Activated CD4-positive, CD25-positive, alpha-beta regulatory T cell treated with anti-CD3 and anti-CD28 coated beads, Interleukin-2, amount 50 U/mL, for 24 hours (primary cell): ENCODE results near the gene PVRIG.
"Not testable (repeated sequence)": the region's sequence is repeated elsewhere in the genome, so short reads cannot be mapped to it uniquely, and the experiment has no call there.

Experiments
- ATAC-seq, 2 donors: fragments of 150-1000 bp; cut with Tn5 transposase; one replicate each; pipeline ENCODE4 v1.10.0; 2021; ENCODE audit warnings: mild to moderate bottlenecking in 1 of 2, moderate library complexity in 1 of 2

PVRIG gene

GRCh38 chr7:100219801-100220585 is at the start of gene PVRIG:
Gene PVRIG, plus strand, starts transcription at chr7:100219949. Its CDS starts 22 bp downstream, at chr7:100219971.
- ATAC-seq = not testable (repeated sequence)

DNA sequence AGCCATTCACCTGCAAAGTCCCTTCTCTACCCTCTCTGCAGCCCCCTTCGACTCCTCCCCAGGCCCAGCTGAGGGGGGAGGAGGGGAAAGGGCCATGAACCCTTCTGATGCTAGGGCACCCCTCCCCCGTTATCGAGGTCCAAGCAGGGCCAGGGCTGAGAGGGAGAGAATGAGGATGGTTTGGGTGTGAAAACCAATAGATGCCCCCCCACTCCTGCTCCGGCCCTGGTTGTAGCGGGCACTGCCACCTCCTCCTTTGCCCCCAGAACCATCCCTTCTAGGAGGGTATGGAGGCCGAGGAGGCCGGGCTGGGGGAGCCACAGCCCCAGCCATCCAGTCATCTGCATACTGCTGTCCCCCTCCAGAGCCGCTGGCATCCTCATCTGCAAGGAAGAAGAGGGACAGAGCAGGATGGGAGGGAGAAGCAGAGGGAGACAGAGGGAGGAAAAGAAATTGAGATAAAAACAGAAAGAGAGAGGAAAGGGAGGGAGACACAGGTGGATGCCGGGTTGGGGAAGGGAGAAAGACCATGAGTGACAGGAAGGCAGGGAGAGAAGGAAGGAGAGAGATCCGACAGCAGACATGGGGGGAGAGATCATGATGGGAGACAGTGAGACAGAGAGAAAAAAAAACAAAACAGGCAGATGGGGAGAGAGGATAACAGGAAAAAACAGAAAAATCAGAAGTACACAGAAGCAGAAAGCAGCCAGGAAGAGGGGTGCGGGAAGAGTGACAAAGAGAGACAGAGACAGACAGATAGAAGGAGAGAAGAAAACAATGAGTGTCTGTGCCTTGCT is 49.5 kb upstream of the PVRIG start:
- ATAC-seq = no peak

- ATAC-seq = peak in 1 of 2 donors; percentile 15
Measured at GRCh38 chr7:100171087-100171681, 48.6 kb upstream of the PVRIG start.

DNA sequence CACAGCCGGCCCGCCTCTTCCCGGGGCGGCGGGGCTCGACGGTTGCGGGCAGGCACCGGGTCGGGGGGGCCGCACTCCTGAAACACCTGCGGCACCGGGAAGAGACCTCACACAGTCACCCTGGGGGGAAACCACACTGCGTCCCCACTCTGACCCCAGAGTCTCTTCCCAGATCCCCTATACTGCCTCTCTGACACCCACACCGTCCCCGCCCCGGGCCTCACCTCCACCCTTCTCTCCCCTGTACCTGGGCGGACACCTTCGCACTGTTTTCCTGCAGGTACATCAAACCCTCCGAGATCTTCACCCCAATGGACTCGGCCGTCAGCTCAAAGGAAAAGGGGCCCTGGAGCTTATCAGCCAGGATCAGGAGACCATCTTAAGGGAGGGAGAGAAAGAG is 47.9 kb upstream of the PVRIG start:
- ATAC-seq = no peak

GRCh38 chr7:100173806-100174495 is 45.8 kb upstream of the PVRIG start:
- no peak for ATAC-seq

DNA sequence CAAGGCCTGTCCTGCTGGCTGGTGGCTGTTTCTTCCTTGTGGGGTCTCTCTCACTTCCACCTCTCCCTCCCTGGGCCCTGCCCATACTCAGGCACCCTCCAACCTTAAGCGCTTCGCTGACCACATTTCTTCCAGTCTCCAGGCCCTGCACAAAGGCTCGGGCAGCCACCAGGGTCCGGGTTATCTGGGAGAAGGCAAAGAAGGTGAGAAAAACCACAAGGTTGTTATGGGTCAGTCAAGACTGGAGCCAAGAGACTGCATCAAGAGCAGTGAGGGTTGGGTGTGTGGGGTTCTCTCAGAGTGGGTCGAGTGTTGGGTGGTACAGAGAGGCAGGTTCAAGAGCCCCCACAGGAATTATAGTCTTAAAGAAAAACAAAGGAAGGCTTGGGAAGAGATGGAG is 45.2 kb upstream of the PVRIG start:
- ATAC-seq = no peak

DNA sequence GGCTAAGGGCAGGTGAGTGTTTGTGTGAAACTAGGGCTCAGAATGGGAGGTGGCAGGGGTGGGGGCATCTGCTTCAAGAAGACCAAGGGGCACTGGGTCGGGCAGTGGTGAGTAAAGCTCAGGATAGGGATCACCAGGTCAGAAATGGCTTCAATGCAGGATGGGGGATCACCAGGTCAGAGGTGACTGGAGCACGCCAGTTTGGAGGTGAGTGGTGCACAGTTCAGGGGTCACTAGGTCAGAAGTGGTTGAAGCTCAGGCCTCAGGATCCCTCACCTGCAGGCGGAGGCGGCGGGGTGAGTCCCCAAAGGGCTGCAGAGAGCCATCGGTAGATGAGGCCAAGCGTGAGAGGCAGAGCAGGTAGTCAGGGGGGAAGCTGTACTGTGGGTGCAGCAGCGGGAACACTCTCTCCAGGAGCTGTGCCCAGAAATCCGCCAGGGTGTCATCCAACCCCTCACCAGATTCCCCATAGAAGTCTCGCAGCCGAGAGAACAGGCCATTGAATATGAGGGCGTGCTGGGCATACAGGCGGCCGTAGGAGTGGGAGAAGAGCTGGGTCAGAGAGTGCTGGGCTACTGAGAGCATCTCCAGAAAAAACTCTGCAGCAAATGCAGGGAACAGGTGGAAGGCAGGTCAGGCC is 44.3 kb upstream of the PVRIG start:
- no peak for ATAC-seq

DNA sequence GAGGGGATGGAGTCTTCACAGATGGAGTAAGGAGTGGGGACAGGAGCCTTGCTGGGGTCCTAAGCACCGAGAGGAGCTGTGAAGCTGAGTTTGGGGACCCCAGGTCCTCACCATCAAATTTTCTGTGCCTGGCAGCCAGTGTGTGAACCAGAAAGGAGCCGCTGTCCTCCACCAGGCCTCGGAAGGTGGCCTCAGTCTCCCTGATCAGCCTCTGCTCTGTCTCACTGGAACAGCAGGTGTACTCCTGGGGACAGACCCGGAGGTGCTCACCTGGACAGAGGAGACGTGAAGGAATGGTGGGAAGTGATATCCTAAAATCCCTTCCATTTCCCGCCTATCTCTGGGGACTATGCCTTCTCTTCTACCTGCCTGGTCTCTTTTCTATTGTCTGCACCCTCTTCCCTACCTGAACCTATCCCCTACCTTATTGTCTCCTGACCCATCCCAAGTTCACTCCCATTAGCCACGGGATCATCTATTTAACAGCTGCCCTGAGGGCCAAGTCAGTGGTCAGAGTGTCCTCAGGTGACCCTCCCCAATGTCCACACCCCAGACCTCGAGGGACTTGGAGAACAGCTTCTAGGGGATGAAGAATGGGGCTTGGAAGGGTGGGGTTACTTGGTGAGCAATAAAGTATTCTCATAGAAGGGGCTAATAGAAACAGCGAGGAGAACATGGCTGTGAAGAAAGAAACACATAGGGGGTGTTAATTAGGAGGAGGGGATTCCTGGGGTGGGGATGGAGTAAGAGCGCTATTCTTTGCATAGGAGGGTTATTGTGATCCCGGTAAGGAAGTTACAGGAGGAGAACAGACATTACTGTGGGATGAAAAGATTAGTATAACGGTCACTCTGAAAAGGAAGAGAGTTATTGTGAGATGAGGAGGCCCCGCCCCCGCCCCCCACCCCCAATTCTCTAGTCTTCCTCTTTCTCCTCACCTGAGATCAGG is 43.4 kb upstream of the PVRIG start:
- no peak for ATAC-seq

DNA sequence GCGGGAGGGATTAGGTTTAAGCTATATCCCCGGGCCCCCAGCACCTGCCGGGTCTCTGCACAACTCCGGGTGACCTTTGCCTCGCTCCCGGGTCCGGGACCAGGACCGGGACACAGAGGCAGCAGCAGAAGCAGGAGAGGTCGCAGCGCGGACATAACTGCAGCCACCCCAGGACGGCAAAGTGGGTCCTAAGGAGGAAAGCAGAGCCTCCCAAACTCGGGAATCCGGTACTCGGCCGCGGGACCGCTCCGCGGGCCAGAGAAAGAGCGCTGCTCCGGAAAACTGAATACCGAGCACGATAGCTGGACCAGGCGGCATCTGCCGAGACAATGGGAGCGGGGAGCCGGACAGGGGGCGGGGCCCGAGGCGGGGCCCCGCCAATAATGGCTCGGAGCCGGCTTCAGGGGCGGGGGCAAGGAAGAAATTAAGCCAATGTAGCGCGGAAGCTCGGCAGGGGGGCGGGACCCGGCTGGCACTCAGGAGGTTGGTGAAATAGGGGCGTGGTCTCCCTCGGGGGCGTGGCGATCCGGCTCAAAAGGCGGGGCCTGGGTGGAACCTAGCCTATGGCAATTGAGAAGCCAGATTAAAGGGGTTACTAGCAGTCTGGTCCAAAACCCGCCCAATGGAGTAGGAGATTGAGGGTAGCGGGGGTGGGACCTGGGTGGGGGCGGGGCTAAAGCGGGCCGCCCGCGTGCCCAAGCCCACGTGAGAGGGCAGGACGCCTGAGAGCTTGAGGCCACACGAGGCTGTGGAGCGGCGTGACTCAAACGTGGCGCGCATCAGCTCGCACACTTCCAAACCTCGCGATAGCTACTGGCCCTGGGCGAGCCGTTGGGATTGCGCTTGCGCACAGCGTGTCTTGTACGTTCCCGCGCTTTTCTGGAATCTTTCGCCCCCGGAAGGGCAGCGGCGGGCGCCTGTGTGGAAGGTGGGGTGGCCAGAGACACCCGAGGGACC is 42.4 kb upstream of the PVRIG start, which contains the start of the genes GPC2 and STAG3:
Gene GPC2, minus strand, starts transcription at position 337 of the 957 bp plus-strand sequence. Its CDS starts 182 bp downstream, at position 155.
Gene STAG3, plus strand, starts transcription at position 874 of the 957 bp plus-strand sequence. CDS start 2,639 bp downstream, outside the sequence.
- peak; percentile 89 to 90 for ATAC-seq

GRCh38 chr7:100180084-100180483 is 39.7 kb upstream of the PVRIG start:
- ATAC-seq = not testable (repeated sequence)

DNA sequence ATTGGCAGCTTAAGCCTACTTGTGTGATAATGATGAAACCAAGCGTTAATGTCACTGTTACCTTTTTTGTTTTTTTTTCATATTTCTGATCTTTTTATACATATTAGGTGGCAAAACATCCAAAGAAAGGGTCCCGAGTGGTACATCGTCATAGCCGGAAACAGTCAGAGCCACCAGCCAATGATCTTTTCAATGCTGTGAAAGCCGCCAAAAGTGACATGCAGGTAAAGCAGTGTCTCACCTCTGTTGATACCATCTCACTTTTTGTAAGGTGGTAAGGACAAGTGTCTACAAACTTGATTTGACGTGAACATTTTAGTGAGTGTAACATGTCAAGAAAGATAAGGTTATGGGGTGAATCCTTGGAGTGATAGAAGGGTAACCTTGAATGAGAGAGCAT is 37.1 kb upstream of the PVRIG start:
- ATAC-seq = not testable (repeated sequence)

- not testable (repeated sequence) for ATAC-seq
Measured at GRCh38 chr7:100183090-100183489, 36.7 kb upstream of the PVRIG start.

DNA sequence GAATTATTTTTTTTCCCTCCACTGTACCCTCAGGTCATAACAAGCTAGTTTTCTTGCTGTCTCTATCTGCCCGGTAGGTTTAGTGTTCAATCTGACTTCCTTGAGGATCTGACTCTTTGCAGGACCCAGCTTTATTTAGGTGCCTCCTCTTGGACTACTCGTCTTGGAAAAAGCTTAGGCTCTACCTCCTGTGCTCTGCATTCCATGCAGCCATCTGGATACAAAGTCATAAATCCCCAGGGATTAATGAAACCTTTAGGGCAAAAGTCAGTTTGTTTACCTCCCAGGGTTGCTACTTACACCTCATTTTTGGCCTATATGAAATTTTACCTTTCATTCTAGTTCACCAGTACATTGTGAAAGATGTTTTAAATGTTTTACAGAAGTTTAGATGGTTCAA is 34.0 kb upstream of the PVRIG start:
- ATAC-seq = no peak

GRCh38 chr7:100189061-100189460 is 30.7 kb upstream of the PVRIG start:
- ATAC-seq = no peak

GRCh38 chr7:100190048-100190711 is 29.6 kb upstream of the PVRIG start:
- ATAC-seq = peak; percentile 79 to 89

DNA sequence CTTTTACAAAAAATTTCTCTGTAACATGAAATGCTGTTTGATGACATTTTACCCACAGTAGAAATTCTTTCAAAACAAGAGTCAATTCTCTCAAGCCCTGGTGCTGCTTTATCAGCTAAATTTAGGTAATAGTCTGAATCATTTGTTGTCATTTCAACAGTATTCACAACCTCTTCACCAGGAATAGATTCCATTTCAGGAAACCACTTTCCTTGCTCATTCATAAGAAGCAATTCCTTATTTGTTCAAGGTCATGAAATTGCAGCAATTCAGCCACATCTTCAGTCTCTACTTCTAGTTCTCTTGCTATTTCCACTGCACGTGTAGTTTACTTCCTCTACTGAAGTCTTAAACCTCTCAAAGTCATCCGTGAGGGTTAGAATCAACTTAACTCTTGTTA is 28.0 kb upstream of the PVRIG start:
- ATAC-seq = no peak

DNA sequence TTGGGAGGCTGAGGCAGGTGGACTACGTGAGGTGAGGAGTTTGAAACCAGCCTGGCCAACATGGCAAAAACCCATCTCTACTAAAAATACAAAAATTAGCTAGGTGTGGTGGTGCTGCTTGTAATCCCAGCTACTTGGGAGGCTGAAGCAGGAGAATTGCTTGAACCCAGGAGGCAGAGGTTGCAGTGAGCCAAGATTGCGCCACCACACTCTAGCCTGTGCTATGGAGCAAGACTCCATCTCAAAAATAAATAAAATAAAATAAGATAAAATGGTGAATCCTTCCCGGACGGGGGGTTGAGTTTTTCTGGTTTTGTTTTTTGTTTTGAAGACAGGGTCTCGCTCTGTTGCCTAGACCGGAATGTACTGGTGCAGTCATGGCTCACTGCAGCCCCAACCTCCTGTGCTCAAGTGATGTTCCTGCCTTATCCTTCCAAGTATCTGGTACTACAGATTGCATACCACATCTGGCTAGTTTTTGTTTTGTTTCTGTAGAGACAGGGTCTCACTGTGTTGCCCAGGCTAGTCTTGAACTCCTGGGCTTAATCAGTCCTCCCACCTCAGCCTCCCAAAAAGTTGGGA is 27.4 kb upstream of the PVRIG start:
- not testable (repeated sequence) for ATAC-seq

- no peak for ATAC-seq
Measured at GRCh38 chr7:100192969-100193368, 26.8 kb upstream of the PVRIG start.

DNA sequence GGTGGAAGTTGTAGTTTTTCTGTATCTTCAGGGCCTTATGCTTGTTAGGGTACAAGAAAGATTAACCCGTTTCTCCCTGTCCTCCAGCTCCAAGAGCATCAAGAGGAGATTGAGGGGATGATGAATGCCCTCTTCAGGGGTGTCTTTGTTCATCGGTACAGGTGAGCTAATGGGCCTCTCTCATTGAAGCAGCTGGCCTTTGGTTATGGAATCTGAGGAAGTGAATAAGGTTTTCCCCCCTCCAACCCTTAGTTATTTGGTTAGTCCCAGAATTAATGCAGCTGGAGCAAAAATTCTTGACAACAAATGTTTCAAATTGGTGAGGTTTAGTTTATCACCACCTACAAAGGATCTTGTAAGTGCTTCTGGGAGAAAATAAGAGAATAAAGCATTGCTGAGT is 24.5 kb upstream of the PVRIG start:
- ATAC-seq = no peak
